Mammary epithelial cell (primary cell): ENCODE results near the gene CACNA1E.

Experiments used
- EZH2 ChIP-seq: IDR thresholded peaks from 2 replicates; pipeline ENCODE4 v1.6.1; 2012; ENCODE audit warnings: low read length, inconsistent platforms, borderline replicate concordance
- TF ChIP-seq, protein P1 (sequence below), 2 donors: IDR thresholded peaks in 1 of 2; conservative IDR thresholded peaks in 1 of 2; 2 replicates each; pipeline ENCODE4 v1.5.1; 2011 to 2012; ENCODE audit warnings: inconsistent platforms in 2 of 2, low read length in 2 of 2, mild to moderate bottlenecking in 2 of 2, control low read depth in 1 of 2, low read depth in 1 of 2; ENCODE audit not compliant: insufficient read depth in 1 of 2; ENCODE audit errors: extremely low read depth in 1 of 2

DNA sequence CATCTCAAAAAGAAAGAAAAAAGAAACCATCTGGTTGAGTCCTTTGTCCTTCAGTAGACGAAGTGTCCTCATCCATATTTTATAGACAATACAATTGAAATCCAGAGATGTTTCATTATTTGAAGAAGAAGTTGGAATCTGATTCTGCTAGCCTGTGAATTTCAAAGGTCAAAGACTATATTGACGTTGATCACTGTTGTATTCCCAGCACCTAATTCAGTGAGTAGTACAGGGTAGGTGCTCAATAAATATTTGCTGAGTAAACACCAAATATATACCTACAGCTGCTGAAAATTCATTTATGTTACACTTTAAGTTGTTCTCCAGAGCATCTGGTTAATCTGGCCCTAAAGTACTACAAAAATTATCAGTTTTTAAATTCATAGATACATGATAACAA is 135.2 kb downstream of the CACNA1E start:
- no peak for TF ChIP-seq EZH2
- TF ChIP-seq, protein P1, sequence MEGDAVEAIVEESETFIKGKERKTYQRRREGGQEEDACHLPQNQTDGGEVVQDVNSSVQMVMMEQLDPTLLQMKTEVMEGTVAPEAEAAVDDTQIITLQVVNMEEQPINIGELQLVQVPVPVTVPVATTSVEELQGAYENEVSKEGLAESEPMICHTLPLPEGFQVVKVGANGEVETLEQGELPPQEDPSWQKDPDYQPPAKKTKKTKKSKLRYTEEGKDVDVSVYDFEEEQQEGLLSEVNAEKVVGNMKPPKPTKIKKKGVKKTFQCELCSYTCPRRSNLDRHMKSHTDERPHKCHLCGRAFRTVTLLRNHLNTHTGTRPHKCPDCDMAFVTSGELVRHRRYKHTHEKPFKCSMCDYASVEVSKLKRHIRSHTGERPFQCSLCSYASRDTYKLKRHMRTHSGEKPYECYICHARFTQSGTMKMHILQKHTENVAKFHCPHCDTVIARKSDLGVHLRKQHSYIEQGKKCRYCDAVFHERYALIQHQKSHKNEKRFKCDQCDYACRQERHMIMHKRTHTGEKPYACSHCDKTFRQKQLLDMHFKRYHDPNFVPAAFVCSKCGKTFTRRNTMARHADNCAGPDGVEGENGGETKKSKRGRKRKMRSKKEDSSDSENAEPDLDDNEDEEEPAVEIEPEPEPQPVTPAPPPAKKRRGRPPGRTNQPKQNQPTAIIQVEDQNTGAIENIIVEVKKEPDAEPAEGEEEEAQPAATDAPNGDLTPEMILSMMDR (conservative IDR thresholded peaks at IDR 0.05 in 1 of 2, IDR thresholded peaks at IDR 0.05 in 1 of 2; ENCODE audit: extremely low read depth in 1 of 2, insufficient read depth in 1 of 2, low read depth in 1 of 2, low read length in 2 of 2): no peak
